Heart left ventricle (tissue), 16 donors: ENCODE results near the gene NCOA3. TPM values are rescaled to one million over a fixed set of nuclear protein-coding genes. Genes with fewer than 3 reads are reported as not detected.

ENCODE experiments used
- ATAC-seq, 4 donors: fragments of 200-7000 bp; cut with Tn5 transposase; one replicate each; pipeline ENCODE4 v1.9.1; 2020 to 2022; ENCODE audit warnings: moderate library complexity in 4 of 4, mild to moderate bottlenecking in 3 of 4, moderate number of reproducible peaks in 1 of 4
- DNase-seq, 5 donors: peaks; one replicate each; pipeline ENCODE4 v3.0.0-alpha.2; 2020
- H3K27ac ChIP-seq, 12 donors: fragments of 200-600 bp; sonication (generic) in 4 of 12; one replicate each; pipeline versions ENCODE4 v1.5.0 to v1.8.0; 2016 to 2022; ENCODE audit warnings: mild to moderate bottlenecking in 2 of 12
- H3K27me3 ChIP-seq, 9 donors: fragments of 200-600 bp; sonication (generic) in 2 of 9; one replicate each; pipeline versions ENCODE4 v1.5.1 to v1.8.0; 2016 to 2022; ENCODE audit warnings: mild to moderate bottlenecking in 3 of 9
- H3K36me3 ChIP-seq, 9 donors: fragments of 200-600 bp; sonication (generic) in 2 of 9; one replicate each; pipeline versions ENCODE4 v1.5.0 to v1.8.0; 2018 to 2022; ENCODE audit warnings: mild to moderate bottlenecking in 2 of 9
- H3K4me1 ChIP-seq, 12 donors: fragments of 200-600 bp; sonication (generic) in 4 of 12; one replicate each; pipeline versions ENCODE4 v1.5.0 to v1.8.0; 2016 to 2022; ENCODE audit warnings: mild to moderate bottlenecking in 3 of 12
- H3K4me3 ChIP-seq, 12 donors: fragments of 200-600 bp; sonication (generic) in 4 of 12; one replicate each; pipeline versions ENCODE4 v1.5.0 to v1.8.0; 2017 to 2022; ENCODE audit warnings: mild to moderate bottlenecking in 9 of 12, moderate library complexity in 4 of 12
- H3K9me3 ChIP-seq, 12 donors: fragments of 200-600 bp; sonication (generic) in 4 of 12; one replicate each; pipeline versions ENCODE4 v1.5.0 to v1.8.0; 2016 to 2022; ENCODE audit warnings: mild to moderate bottlenecking in 1 of 12
- POLR2A ChIP-seq, 2 donors: fragments of 450-650 bp; IDR thresholded peaks; one replicate each; pipeline ENCODE4 v1.6.1; 2017; ENCODE audit warnings: antibody characterized with exemption in 2 of 2, mild to moderate bottlenecking in 2 of 2, moderate library complexity in 2 of 2
- WGBS, 4 donors: extraction: QIAGEN DNeasy Blood & Tissue Kit in 2 of 4; methylation state at CpG; one replicate each; pipeline versions ENCODE4 v1.1.5 to v1.1.7; 2013 to 2018; 5-methylcytosine and 5-hydroxymethylcytosine counted together
- intact Hi-C, 10 donors: fragments of 100-400 bp; cut with DNase I; formaldehyde crosslinking; loops; one replicate each; pipeline versions ENCODE4 v1.11.1 to v1.14.2; 2022
- polyA plus RNA-seq, 2 donors: library from polyadenylated mRNA; stranded (reverse); fragments of 200-250 nt; gene quantifications; one replicate each; pipeline ENCODE4 v1.2.3, GENCODE V29; 2013
- total RNA-seq, 9 donors: library from RNA; depleted of rRNA in 2 of 9; stranded (reverse); fragments of >200 nt in 2 of 9; fragmentation: NEBNext Ultra II Directional in 3 of 9; extraction: Animal tissue kit (Norgen Biotek cat#: 25700) in 3 of 9; gene quantifications; one replicate each; pipeline versions ENCODE4 v1.1.0 to v1.2.4, GENCODE V29; 2016 to 2023
- TF ChIP-seq, protein P1 (sequence below), 12 donors: fragments of 200-600 bp; sonication (generic) in 4 of 12; IDR thresholded peaks; one replicate each; pipeline versions ENCODE4 v1.5.0 to v1.8.0; 2018 to 2022; ENCODE audit warnings: antibody characterized with exemption in 12 of 12, mild to moderate bottlenecking in 5 of 12
- donor health status: ischemic (EF 13 %, LVEDD 7.1; RV severe dilation, severe dysfunction).
- donor health status: healthy with polysubstance abuse.
- donor health status: DM: no; HTN: yes; CAD: no.
- donor health status: DM: no; HTN: no; CAD: no.
- donor health status: ischemic (EF 25% LVEDD 6.9; RV normal size, moderate dysfunction).
- donor health status: ischemic (EF 25% LVEDD 5.7; RV mildly dilated, moderate dysfunction).
- donor health status: healthy.
- donor health status: DM: yes; HTN: yes; CAD: no.
- donor health status: ischemic (EF 35%, LVEDD 5.7; RV mildly dilated, moderate dysfunction).
- donor health status: nonischemic (EF 11% LVEDD 7.7; RV severe dilation, severe dysfunction).
- donor health status: DM: yes; HTN: yes; CAD: no.
- donor health status: PGD.
- donor health status: ischemic (EF 29% LVEDD 5.4; RV normal size, mild dysfunction).
- donor health status: nonischemic (EF 23%, LVEDD 6.1; RV moderate dilation, normal function).

The NCOA3 gene
- total and polyA plus RNA-seq, 11 donors: 6.7 to 39.3 (median 25.3) TPM

DNA sequence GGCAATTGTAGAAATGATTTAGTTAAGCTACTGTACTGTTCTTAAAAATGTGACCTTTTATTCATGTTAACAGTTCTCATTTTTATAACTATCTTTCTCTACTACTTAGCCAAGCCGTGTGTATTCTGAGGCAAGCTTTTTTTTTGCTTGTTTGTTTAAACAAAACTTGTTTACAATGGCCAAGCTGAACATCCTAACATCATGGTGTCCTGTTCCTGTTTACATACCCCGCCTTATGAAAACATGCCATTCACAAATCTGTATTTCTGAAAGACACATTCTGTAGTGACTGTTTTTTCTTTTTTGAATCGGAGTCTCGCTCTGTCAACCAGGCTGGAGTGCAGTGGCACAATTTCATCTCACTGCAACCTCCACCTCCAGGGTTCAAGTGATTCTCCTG, 140.9 kb downstream of the NCOA3 start:
- Histone ChIP-seq H3K4me1 (no peaks in the 10 kb centered on the region), H3K36me3 (peaks cover 0 to 97% (median 90%) of the 10 kb centered on the region in 9 donors), H3K4me3 (no peak overlapping the region), H3K9me3 (no peaks in the 10 kb centered on the region), H3K27ac (no peak overlapping the region), H3K27me3 (no peaks in the 10 kb centered on the region)
- TF ChIP-seq, protein P1, sequence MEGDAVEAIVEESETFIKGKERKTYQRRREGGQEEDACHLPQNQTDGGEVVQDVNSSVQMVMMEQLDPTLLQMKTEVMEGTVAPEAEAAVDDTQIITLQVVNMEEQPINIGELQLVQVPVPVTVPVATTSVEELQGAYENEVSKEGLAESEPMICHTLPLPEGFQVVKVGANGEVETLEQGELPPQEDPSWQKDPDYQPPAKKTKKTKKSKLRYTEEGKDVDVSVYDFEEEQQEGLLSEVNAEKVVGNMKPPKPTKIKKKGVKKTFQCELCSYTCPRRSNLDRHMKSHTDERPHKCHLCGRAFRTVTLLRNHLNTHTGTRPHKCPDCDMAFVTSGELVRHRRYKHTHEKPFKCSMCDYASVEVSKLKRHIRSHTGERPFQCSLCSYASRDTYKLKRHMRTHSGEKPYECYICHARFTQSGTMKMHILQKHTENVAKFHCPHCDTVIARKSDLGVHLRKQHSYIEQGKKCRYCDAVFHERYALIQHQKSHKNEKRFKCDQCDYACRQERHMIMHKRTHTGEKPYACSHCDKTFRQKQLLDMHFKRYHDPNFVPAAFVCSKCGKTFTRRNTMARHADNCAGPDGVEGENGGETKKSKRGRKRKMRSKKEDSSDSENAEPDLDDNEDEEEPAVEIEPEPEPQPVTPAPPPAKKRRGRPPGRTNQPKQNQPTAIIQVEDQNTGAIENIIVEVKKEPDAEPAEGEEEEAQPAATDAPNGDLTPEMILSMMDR (IDR thresholded peaks at IDR 0.05): no peak
- TF ChIP-seq POLR2A (IDR thresholded peaks at IDR 0.05): no peak
- intact Hi-C loops: no loop called here
- DNase-seq: no peak
- WGBS, 4 donors: 91 to 94% (median 92%) methylated on average over 4 of the region's 4 CpGs
- ATAC-seq: no peak

DNA sequence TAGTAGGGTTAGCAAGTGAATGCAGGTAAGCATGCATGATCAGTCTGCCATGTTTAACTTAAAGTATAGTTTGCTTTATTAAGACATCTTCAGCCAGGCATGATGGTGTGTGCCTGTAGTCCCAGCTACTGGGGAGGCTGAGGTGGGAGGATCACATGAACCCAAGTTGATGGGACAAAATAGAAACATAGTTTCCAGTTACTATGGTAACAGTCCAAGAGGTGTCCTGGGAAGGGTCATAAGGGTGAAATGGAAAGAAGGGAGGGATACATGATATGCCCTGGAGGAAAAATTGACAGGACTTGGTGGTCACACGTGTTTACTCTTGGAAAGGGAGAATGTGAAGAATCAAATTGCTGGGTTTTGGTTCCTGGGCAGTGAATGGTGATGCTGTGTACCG, 143.9 kb downstream of the NCOA3 start:
- Histone ChIP-seq H3K27me3 (no peaks in the 10 kb centered on the region), H3K27ac (no peak overlapping the region), H3K36me3 (peaks cover 0 to 97% (median 90%) of the 10 kb centered on the region in 9 donors), H3K4me1 (peaks cover 0 to 8% (median 0%) of the 10 kb centered on the region in 12 donors), H3K9me3 (no peaks in the 10 kb centered on the region), H3K4me3 (no peak overlapping the region)
- TF ChIP-seq, protein P1 (IDR thresholded peaks at IDR 0.05): no peak
- no peak for TF ChIP-seq POLR2A (IDR thresholded peaks at IDR 0.05)
- intact Hi-C loops: no loop called here
- DNase-seq (no peak), ATAC-seq (no peak)
- WGBS, 4 donors: 64 to 93% (median 91%) methylated on average over 2 of the region's 2 CpGs

GRCh38 chr20:47647994-47648393, 146.3 kb downstream of the NCOA3 start:
- Histone ChIP-seq H3K27ac (no peak overlapping the region), H3K9me3 (no peaks in the 10 kb centered on the region), H3K27me3 (no peaks in the 10 kb centered on the region), H3K36me3 (peaks cover 0 to 100% (median 95%) of the 10 kb centered on the region in 9 donors), H3K4me1 (peaks cover 0 to 8% (median 0%) of the 10 kb centered on the region in 12 donors), H3K4me3 (no peak overlapping the region)
- intact Hi-C loops: no loop called here
- WGBS, 4 donors: 93 to 95% (median 94%) methylated on average over 7 of the region's 7 CpGs
- TF ChIP-seq, protein P1 (IDR thresholded peaks at IDR 0.05): no peak
- TF ChIP-seq POLR2A (IDR thresholded peaks at IDR 0.05): no peak
- ATAC-seq (no peak), DNase-seq (no peak)

GRCh38 chr20:47648943-47649342, 147.3 kb downstream of the NCOA3 start:
- WGBS, 4 donors: 80 to 94% (median 87%) methylated on average over 6 of the region's 6 CpGs
- H3K4me1 ChIP-seq: peaks cover 0 to 8% (median 0%) of the 10 kb centered on the region in 12 donors
- DNase-seq (no peak), ATAC-seq (no peak)
- H3K27ac ChIP-seq: no peak overlapping the region
- TF ChIP-seq, protein P1 (IDR thresholded peaks at IDR 0.05): no peak
- H3K27me3 ChIP-seq: no peaks in the 10 kb centered on the region
- H3K36me3 ChIP-seq: peaks cover 0 to 100% (median 95%) of the 10 kb centered on the region in 9 donors
- no peaks in the 10 kb centered on the region for H3K9me3 ChIP-seq
- intact Hi-C loops: no loop called here
- H3K4me3 ChIP-seq: no peak overlapping the region
